Activated T-helper 1 cell treated with anti-CD3 and anti-CD28 coated beads, Interleukin-2, amount 50 U/mL, for 16 hours (primary cell): ENCODE results near the gene NHSL1.

Source experiments
- DNase-seq, 2 donors: peaks; one replicate each; pipeline ENCODE4 v3.0.0-alpha.2; 2020; ENCODE audit warnings: low read depth in 1 of 2, low spot score in 1 of 2

NHSL1 gene, protein sequence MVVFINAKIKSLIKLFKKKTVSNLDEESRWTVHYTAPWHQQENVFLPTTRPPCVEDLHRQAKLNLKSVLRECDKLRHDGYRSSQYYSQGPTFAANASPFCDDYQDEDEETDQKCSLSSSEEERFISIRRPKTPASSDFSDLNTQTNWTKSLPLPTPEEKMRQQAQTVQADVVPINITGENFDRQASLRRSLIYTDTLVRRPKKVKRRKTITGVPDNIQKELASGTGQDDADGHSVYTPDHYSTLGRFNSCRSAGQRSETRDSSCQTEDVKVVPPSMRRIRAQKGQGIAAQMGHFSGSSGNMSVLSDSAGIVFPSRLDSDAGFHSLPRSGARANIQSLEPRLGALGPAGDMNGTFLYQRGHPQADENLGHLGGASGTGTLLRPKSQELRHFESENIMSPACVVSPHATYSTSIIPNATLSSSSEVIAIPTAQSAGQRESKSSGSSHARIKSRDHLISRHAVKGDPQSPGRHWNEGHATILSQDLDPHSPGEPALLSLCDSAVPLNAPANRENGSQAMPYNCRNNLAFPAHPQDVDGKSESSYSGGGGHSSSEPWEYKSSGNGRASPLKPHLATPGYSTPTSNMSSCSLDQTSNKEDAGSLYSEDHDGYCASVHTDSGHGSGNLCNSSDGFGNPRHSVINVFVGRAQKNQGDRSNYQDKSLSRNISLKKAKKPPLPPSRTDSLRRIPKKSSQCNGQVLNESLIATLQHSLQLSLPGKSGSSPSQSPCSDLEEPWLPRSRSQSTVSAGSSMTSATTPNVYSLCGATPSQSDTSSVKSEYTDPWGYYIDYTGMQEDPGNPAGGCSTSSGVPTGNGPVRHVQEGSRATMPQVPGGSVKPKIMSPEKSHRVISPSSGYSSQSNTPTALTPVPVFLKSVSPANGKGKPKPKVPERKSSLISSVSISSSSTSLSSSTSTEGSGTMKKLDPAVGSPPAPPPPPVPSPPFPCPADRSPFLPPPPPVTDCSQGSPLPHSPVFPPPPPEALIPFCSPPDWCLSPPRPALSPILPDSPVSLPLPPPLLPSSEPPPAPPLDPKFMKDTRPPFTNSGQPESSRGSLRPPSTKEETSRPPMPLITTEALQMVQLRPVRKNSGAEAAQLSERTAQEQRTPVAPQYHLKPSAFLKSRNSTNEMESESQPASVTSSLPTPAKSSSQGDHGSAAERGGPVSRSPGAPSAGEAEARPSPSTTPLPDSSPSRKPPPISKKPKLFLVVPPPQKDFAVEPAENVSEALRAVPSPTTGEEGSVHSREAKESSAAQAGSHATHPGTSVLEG (N-terminal part only)

DNA sequence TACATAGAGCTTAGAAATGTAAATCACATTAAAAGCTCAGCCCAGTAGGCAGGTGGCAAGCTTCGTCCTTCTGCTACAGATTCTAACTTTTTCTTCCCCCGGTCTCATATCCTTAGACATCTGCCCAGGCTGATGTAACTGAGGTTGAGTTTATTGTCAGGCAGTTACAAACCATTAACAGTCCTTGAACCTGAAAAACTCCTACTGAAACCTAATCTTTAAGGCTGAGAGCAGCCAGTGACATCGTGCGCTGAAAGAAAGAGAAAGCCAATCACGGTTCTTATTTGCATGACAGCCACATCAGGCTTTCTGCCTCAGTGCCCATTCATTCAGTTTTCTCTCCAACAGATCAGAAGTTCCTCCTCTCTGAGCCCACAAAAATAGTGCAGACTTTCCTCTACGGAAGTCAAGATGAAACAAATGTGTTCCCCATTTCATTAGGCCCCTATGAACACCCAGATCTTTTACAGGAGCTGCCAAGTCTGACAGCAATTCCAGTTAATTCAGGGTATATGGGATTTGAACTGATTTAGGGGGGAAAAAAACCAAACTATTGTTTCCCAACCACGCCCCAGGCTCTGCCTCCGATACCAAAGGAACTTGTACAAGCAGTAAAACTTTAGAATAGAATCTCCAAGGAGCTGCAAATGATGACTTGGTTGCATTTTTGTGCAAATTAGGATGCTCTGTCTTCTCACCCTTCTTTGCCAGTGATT, at the start of gene NHSL1:
NHSL1 (minus strand) TSS at position 192 of the 716 bp plus-strand sequence. CDS start 204 bp downstream, outside the sequence.
- no peak for DNase-seq

DNA sequence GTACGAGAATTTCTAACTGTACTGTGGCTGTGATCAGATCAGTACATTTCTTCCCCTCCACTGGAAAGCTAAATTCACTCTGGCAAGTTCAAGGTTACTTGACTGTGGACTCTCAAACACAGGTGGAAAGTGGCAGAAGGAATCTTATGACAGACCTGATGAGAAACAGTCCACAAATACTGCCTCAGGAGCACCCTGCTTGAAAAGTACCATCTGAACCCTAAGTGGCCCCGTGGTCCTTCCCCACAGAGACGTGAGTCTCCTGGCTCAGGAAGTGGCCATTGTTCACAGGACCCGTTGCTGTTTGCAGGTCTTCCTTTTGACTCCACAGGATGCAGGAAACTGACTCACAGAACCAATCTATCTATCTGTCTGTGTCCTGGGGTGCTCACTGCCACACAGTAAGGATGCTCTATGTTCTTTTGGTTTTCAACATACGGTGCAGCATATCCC, 47.5 kb upstream of the NHSL1 start:
- no peak for DNase-seq

DNA sequence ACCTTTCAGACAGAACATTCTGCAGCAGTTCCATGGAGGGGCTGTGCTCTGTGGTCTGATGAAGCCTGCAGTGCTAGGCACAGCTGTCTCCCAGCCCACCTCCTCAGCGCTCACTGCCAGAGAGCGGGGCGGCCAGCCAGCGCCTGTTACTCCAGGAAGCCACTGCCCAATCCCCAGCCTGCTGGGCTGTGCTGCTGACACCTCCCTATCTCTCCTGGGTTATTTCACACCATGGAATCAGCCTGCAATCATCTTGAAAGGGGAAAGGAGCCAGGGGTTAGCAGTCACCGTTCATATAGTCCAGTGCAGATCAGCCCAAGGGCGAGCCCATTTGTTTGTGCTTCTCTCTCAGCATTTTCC, 46.3 kb upstream of the NHSL1 start:
- DNase-seq = no peak

DNA sequence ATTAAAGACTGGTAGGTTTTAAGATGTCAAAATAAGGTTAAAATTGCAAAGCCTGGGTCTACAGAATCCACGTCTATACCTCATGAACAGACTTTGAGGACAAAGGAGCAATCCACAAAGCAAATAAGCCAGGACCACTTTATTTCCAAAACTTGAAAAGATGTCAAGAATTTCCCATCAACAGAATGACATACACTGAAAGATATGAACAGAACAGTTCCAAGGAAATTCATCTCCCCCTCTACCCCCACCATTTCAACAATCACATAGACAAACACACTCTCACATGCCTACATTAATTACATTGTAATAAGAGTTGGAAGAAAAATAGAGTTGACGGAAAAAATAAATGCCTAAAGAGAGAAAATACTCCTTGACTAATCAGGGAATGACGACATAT, 45.2 kb upstream of the NHSL1 start:
- no peak for DNase-seq

DNA sequence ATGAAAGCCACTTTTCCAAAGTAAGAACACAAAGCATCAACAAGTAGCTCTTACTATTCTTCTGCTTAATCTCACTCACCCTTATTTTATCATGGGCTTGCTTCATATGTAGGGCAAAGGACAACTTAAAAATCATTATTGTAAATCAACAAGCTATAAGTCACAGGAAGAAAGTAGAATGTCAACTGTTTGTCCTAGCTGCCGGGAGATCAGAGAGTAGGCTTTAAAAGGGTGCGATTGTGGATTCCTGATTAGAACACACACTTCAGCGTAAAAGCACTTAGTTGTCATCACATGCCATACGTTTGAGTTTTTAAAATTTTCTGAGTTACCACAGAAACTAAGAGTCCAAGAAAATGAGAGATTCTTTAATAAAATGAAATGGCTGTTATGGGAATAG, 44.4 kb upstream of the NHSL1 start:
- no peak for DNase-seq

DNA sequence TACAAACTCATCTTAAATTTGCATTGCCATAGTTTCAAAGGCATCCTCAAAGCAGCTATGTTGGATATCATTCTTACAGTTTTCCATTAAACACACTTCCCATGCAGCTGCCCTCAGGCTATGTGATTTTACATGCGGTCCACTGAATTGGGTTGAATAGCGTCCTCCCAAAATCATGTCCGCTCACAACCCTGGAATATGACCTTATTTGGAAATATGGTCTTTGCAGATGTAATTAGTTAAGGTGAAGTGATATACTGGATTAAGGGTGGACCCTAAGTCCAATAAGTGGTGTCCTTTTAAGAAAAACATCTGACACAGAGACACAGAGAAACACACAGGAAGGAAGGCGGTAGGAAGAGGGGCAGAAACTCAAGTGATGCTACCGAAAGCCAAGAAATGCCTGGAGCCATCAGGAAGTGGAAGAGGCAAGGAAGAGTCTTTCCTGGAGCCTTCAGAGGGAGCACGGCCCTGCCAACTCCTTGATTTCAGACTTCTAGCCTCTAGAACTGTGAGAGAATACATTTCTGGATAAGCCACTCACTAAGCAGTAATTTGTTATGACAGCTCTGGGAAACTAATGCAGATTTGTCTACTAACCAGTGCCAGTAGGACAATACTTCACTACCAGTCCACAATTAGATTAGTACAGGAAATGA, 42.7 kb upstream of the NHSL1 start:
- DNase-seq = no peak

DNA sequence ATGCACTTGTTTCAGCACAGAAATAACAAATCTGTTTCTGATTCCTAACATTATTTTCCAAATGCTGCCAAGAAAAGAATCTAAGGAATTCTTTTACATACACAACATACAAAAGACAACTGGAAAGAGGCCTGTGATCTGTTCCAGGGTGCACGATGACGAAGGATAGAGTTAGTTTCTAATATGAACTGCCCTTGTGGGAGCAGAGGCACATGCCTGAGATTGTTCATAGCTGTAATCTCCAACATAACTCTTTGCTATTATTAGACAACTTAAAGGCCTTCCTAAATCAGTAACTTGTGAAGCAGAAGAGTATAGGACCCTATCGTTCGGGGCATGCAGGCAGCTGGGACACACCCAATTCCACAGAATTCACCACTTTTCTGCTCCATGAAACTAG, 41.2 kb upstream of the NHSL1 start:
- DNase-seq = no peak

DNA sequence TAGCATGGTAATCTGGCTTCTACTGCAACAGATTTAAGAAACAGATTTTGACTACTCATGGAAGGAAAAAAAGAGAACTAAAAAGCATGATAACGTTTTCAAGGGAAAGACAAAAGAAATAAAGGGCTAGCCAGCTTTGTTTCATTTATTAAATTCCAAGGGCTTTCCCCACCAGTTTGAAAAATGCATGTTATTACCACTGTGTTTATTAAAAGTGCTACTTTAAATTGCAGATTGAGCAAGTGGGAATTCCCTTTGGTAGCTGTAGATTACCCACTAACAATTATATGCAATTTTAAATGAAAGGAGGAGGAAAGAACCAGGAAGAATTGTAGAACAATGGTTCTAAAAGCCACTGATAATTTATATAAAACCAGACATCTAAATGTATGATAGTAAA, 40.6 kb upstream of the NHSL1 start:
- no peak for DNase-seq

DNA sequence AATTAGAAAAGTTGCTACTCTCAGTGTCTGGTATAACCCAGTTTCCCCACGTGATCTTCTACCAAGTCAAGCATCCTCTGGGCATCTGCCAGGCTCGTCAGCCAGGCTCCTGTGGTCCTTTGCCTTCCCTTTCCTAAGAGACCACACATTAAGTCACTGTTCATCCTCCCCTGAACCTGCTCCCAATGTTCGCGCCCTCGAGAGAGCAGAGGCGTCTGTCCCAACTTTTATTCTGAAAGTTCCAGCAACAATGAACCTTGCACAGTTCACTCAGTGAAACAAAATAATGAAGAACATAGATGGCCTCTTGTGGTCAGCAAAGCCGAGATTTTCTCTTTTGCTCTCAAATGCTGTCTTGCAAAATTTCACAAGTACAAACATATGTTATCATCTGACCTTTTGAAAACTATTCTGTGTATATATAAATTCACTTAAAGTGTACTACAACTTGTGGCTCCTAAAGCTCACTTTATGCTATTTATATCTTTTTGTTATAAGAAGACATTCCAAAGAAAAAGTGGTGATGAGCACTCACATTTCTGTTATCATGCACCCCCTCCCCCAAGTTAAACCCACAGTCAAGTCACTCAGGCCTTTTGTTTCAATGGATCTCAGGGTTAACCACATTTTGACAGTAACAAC, 39.2 kb upstream of the NHSL1 start:
- DNase-seq = no peak

DNA sequence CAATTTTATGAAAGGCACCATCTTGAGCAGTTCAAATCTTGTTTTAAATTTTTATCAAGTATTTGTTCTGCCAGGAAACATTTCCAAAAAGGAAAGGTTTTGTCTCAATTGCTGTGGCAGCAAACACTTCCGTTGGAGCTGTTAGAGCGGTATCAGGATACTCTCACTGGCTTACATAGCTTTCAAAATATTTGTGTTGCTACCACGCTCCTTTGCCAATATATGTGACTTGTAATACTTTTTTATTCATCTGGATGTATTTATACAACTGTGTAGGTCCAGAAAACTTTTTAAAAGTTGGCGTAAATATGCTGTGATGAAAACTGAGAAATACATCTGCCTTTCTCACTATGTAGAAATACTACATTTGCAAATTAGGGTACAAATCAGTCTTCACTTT, 37.8 kb upstream of the NHSL1 start:
- no peak for DNase-seq

DNA sequence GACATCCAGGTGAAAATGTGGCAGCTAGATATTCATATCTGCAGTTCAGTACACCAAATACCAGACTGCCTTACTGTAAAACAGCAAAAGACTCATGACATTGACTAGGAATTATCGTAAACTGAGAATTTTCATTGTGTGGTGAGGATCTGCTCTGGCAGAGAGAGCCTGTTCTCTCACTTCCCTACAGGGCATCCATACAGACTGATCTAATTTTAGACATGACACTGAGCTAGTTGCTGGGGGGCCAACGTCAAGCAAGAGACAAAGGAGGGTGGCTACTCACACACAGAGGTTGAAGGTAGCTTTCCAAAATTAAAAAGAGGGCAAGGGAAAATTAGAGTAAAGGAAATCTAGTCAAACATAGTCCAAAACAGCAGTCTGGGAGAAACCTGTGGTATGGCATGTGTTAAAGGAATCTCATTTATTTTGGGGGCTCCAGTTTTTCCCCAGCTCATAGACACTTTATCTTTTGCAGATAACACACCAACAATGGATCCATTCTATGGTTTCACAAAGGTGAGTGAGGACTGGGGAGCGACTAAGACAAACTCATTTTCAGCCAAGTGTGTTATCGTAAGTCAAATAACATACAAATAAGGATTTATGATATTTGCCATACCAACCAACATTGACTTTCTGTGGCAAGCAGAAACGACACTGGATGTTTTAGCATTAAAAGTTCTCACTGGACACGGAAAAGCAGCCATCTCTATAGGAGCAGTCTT, 36.6 kb upstream of the NHSL1 start:
- DNase-seq = no peak

DNA sequence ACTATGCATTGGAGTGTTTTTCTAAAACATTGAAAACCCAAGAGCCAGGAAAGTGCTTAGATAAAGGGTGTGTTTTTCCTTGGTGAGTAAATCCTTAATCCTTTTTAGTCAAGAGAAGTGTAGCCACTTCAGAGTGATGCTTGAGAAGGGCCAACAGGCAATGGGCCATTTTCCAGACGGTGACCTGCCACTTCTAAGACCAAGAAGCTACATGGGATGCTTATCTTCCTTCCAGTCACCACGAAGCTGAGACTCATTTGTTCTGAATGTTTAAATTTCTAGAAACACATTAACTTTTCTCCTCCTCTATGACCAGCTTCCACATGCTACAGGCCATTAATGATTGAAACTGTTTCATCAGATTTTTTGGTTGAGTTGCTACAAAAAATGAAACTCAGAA, 34.4 kb upstream of the NHSL1 start:
- no peak for DNase-seq

DNA sequence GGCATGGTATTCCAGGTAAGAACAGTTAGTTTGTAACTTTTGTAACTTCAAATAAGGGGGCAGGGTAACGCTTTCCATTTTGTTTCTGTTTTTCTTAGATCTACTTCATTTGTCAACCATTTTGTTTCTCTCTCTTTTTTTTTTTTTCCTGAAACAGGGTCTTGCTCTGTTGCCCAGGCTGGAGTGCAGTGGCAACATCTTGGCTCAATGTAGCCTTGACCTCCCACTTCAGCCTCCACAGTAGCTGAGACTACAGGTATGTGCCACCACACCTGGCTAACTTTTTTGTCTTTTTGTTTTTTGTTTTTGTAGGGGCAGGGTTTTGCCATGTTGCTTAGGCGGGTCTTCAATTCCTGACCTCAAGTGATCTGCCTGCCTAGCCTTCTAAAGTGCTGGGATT, 32.1 kb upstream of the NHSL1 start:
- DNase-seq = no peak

DNA sequence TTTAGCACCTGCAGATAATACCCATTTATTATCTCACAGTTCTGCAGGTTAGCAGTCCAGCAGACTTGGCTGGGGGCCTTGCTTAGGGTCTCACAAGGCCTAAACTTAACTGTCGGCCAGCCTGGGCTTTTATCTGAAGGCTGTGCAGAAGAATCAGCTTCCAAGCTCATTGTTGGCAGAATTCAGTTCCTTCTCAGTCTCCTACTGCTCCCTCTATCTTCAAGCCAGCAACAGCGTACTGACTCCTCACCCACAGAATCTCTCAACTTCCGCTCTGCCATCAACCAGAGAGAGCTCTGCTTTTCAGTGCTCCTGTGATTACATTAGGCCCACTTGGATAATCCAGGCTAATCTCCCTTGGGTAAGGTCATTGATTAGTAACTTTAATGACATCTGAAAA, 30.2 kb upstream of the NHSL1 start:
- no peak for DNase-seq

DNA sequence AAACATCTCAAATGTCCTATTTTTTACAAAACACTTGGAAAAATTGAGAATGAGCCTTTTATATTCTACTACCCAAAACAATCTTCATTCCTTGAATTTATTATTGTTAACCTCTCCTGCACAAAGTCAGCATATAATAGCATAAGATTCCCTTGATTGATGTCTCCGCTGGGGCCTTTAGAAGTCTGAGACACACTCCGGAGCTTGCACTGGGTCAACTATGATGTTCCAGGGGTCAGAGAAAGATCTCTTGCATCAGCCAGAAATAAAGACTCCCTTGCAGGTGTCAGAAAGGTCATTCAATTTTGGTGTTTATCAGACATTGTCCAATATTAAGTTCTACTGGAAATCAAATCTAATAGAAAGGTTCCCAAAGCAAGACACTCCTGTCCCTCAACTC, 29.7 kb upstream of the NHSL1 start:
- DNase-seq = no peak

DNA sequence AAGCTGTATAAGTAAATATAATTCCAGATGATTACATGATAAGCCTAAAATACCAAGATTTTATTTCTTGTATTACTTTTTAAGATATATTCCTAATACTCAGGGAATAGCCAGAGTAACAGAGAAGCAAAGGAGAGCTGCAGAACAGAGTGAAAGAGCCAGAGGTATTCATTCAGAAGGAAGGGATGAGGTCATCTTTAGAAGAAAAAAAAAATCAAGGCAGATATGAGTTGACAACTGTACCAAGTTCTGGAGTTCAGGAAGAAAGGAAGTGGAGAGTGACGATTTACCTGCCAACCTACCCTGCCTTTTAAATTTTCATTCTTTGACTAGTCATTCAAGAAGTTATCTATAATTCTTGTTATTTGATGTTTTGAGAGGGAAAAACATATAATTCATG, 28.8 kb upstream of the NHSL1 start:
- no peak for DNase-seq

DNA sequence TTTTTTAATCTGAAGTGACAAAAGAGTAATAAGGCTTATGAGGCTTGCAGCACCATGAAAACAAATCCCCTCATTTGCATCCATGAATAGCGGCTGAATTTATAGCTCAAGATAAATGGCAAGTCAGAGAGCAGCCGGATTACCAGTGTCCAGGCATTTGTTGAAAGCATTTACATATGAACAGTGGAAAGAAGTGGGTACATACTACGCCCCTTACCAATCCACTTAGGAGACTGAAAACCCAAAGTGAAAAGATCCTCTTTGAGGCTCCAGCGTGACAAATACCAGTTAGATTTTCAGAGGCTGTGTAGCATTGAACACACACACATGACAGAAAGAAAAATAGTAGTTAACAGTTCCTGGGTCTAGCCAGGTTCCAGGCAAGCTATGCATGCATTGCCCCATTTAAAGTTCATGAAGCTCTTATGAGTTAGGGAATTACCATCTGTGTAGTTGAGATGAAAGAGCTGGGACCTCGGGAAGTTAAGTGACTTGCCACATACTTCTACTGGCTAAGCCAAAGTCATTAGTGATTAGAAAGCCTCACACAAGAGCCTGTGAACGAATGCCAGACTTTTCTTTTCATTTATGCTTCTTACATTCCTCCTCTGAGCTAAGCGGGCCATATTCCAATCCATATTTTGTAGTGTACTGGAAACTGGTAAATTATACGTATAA, 28.3 kb upstream of the NHSL1 start:
- no peak for DNase-seq

DNA sequence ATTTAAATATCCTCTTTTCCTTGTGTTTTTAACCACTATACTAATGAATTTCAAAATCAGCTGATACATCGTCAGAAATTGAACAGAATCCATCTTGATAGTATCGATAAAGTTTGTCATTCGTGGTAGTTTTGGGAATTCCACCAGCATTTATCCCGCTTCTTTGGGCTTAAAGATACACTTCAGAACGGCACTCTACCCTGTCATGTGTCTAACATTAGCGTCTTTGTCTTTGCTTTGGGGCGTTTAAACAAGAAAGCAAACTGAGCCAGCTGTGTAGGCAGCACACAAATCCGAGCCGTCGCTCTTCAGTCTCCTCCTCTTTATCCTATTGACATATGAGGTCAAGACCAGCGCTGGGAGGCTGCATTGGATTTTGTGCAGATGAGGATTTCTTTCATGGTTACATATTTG, 27.5 kb upstream of the NHSL1 start:
- no peak for DNase-seq

DNA sequence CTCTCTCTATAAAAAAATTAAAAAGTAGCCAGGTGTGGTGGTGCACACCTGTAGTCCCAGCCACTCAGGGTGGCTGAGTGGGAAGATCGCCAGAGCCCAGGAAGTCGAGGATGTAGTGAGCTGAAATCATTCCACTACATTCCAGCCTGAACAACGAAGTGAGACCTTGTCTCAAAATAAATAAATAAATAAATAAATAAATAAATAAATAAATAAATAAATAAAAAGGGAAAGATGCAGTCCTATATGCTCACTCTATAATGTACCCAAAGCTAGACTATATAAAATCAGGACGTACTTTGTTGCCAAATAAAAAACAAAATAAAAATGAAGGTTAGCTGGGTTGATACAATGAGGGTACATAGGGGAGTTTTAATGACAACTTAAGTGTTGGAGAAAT, 26.1 kb upstream of the NHSL1 start:
- DNase-seq = no peak
